Measurements from ENCODE around the gene TRPC6. TPM values are rescaled to one million over a fixed set of nuclear protein-coding genes. Genes with fewer than 3 reads are reported as not detected.
"Not testable (repeated sequence)": the region's sequence is repeated elsewhere in the genome, so short reads cannot be mapped to it uniquely, and the experiment has no call there.

Gene TRPC6
- total RNA-seq, 1 donor from 2014 or later, result not detected

DNA sequence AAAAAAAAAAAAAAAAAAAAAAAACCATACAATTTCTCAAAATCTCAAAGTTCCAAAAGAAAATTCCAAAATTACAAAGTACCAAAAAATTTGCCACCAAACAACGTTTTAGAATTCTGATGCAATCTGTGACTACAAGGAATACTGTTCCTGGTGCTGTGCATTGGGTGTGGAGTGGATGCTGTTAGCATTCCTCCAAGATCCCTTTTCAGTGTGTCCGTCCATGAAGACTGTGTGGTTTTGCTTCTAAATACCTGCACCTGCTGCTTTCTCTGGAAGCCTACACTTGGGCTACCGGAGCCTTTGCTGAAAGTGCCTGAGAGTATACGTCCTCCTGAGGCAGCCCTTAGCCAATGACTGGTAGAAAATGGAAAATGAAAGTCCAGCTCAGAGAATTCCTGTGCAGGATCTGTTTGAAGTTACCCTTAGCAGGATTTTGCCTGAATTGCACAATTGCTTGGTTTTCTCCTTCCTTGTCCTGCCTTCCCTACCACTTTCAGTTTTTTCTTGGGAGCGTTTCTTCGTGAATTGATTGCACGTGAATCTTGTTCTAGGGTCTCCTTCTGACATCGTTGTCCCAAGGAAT is 140.8 kb downstream of the TRPC6 start:
- Histone ChIP-seq H3K4me3 (ENCODE audit: low read depth, low read length) (no peak overlapping the region), H3K36me3 (ENCODE audit: control insufficient read depth, insufficient read depth, low read length) (no peaks in the 10 kb centered on the region)
- TF ChIP-seq, protein P1, sequence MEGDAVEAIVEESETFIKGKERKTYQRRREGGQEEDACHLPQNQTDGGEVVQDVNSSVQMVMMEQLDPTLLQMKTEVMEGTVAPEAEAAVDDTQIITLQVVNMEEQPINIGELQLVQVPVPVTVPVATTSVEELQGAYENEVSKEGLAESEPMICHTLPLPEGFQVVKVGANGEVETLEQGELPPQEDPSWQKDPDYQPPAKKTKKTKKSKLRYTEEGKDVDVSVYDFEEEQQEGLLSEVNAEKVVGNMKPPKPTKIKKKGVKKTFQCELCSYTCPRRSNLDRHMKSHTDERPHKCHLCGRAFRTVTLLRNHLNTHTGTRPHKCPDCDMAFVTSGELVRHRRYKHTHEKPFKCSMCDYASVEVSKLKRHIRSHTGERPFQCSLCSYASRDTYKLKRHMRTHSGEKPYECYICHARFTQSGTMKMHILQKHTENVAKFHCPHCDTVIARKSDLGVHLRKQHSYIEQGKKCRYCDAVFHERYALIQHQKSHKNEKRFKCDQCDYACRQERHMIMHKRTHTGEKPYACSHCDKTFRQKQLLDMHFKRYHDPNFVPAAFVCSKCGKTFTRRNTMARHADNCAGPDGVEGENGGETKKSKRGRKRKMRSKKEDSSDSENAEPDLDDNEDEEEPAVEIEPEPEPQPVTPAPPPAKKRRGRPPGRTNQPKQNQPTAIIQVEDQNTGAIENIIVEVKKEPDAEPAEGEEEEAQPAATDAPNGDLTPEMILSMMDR (IDR thresholded peaks at IDR 0.05; ENCODE audit: insufficient read depth, low read length, poor library complexity, severe bottlenecking), result no peak

GRCh38 chr11:101442171-101442570 is 141.6 kb downstream of the TRPC6 start:
- Histone ChIP-seq H3K36me3 (ENCODE audit: control insufficient read depth, insufficient read depth, low read length) (no peaks in the 10 kb centered on the region), H3K4me3 (ENCODE audit: low read depth, low read length) (no peak overlapping the region), H3K27me3 (ENCODE audit: control insufficient read depth, insufficient read depth, low read length) (no peaks in the 10 kb centered on the region)
- no peak for DNase-seq (ENCODE audit: low read depth)
- TF ChIP-seq, protein P1 (IDR thresholded peaks at IDR 0.05; ENCODE audit: insufficient read depth, low read length, poor library complexity, severe bottlenecking), result no peak

More for the DNA sequence above, 140.8 kb downstream of the TRPC6 start:
- no peak for DNase-seq (ENCODE audit: low read depth)
- H3K27me3 ChIP-seq (ENCODE audit: control insufficient read depth, insufficient read depth, low read length), result no peaks in the 10 kb centered on the region

- no peak overlapping the region for H3K4me3 ChIP-seq (ENCODE audit: low read depth, low read length)
- TF ChIP-seq, protein P1 (IDR thresholded peaks at IDR 0.05; ENCODE audit: insufficient read depth, low read length, poor library complexity, severe bottlenecking), result no peak
- no peaks in the 10 kb centered on the region for H3K27me3 ChIP-seq (ENCODE audit: control insufficient read depth, insufficient read depth, low read length)
- H3K36me3 ChIP-seq (ENCODE audit: control insufficient read depth, insufficient read depth, low read length), result no peaks in the 10 kb centered on the region
- no peak for DNase-seq (ENCODE audit: low read depth)
Measured at GRCh38 chr11:101441747-101442146, 142.1 kb downstream of the TRPC6 start.

GRCh38 chr11:101439488-101439887 is 144.3 kb downstream of the TRPC6 start:
- Histone ChIP-seq H3K27me3 (ENCODE audit: control insufficient read depth, insufficient read depth, low read length) (no peaks in the 10 kb centered on the region), H3K4me3 (ENCODE audit: low read depth, low read length) (no peak overlapping the region), H3K36me3 (ENCODE audit: control insufficient read depth, insufficient read depth, low read length) (no peaks in the 10 kb centered on the region)
- no peak for DNase-seq (ENCODE audit: low read depth)
- TF ChIP-seq, protein P1 (IDR thresholded peaks at IDR 0.05; ENCODE audit: insufficient read depth, low read length, poor library complexity, severe bottlenecking), result peak; percentile 2

- not testable (repeated sequence) for H3K36me3 ChIP-seq (ENCODE audit: control insufficient read depth, insufficient read depth, low read length); H3K4me3 ChIP-seq (ENCODE audit: low read depth, low read length); DNase-seq (ENCODE audit: low read depth); H3K27me3 ChIP-seq (ENCODE audit: control insufficient read depth, insufficient read depth, low read length)
Measured at GRCh38 chr11:101438708-101439107, 145.1 kb downstream of the TRPC6 start.

GRCh38 chr11:101438126-101438525 is 145.7 kb downstream of the TRPC6 start:
- no peak for DNase-seq (ENCODE audit: low read depth)
- Histone ChIP-seq H3K27me3 (ENCODE audit: control insufficient read depth, insufficient read depth, low read length) (no peaks in the 10 kb centered on the region), H3K4me3 (ENCODE audit: low read depth, low read length) (no peak overlapping the region), H3K36me3 (ENCODE audit: control insufficient read depth, insufficient read depth, low read length) (no peaks in the 10 kb centered on the region)
- TF ChIP-seq, protein P1 (IDR thresholded peaks at IDR 0.05; ENCODE audit: insufficient read depth, low read length, poor library complexity, severe bottlenecking), result no peak
